Measurements from ENCODE around the gene TLK2.
"Not testable (repeated sequence)": the region's sequence is repeated elsewhere in the genome, so short reads cannot be mapped to it uniquely, and the experiment has no call there.

TLK2 gene

DNA sequence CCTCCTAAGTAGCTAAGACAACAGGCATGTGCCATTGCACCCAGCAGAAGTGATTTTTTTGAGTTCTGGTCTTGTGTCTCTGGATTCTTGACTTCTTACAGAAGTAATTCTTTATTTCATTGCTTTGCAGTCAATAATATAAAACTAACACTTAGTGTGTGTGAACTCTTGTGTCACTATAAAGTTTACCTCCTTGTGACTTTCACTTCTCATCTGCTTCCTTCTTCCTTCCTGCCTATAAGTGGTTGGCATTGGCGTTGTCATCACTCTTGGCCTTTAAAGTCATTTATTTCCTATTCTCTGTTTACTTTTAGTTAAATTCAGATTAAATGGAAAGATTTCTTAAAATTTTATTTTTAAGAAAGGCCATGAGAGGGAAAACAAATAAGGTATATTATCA, 12.4 kb downstream of the TLK2 start:
- DNase-seq, result not testable (repeated sequence)

GRCh38 chr17:62493049-62493655, 14.5 kb downstream of the TLK2 start:
- DNase-seq, result not testable (repeated sequence)

GRCh38 chr17:62494073-62494472, 15.4 kb downstream of the TLK2 start:
- DNase-seq, result not testable (repeated sequence)

DNA sequence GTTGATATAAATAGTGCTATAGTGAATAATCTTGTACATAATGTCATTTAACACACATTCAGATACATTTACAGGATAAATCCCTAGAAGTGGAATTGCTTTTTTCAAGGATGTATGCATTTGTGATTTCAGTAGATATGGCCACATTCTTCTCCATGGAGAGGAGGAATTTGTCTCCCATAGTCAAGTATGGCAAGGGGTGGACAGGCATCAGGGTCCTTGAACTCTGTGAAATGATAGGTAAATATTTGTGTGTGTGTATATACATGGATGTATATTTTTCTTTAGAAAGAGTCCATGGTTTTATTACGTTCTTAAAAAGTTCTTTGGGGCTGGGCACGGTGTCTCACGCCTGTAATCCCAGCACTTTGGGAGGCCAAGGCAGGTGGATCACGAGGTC, 17.7 kb downstream of the TLK2 start:
- DNase-seq, result not testable (repeated sequence)

DNA sequence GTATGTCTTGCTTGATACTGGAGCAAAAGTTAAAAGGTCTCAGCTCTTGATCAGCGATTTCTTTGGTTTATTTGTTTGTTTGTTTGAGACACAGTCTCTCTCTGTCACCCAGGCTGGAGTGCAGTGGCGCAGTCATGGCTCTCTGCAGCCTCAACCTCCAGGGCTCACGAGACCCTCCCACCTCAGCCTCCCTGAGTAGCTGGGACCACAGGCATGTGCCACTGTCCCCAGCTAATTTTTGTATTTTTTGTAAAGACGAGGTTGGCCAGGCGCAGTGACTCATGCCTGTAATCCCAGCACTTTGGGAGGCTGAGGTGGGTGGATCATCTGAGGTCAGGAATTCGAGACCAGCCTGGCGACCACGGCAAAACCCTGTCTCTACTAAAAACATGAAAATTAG, 20.2 kb downstream of the TLK2 start:
- not testable (repeated sequence) for DNase-seq

DNA sequence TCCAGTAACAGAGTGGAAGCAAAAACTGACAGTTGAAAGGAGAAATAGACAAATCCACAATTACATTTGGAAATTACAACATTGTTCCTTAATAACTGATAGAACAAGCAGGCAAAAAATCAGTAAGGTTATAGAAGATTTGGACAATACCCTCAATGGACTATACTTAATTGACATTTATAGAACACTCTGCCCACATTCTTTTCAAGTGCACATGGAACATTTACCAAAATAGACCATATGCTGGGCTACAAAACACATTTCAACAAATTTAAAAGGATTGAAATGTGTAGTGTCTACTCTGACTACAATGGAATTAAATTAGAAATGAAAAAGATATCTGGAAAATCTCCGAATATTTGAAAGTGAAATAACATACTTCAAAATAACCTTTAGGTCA, 21.8 kb downstream of the TLK2 start:
- not testable (repeated sequence) for DNase-seq

- DNase-seq, result not testable (repeated sequence)
Observed at GRCh38 chr17:62504857-62505256, 26.2 kb downstream of the TLK2 start.

DNA sequence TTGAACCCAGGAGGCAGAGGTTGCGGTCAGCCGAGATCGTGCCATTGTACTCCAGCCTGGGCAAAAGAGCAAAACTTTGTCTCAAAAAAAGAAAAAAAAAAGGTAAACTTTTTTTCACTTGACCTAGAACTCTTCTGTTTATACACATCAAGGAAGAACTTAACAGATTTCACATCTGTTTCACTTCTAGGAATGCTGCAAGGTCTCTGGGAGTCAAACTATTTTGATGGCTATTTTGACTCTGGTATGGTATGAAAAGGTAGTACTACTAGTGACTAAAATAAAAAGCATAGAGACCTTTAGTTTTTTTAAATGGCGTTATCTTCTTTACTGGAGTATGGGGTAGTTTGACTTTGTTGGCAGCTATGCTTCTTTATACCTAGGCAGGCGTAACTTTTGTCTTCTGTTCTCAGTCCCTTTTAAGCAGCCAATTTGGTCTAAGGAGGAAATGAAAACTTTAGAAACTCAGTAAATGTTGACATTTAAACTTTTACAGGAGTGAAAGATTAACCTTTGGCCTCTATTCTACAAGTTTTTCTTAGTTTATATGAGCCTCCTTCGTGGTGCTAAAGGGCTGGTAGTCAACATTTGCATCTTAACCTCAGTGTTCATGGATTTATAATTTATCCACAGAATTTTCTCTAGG, 28.7 kb downstream of the TLK2 start:
- not testable (repeated sequence) for DNase-seq

GRCh38 chr17:62510247-62510819, 31.7 kb downstream of the TLK2 start:
- DNase-seq, result not testable (repeated sequence)

- not testable (repeated sequence) for DNase-seq
Observed at GRCh38 chr17:62511014-62511413, 32.4 kb downstream of the TLK2 start.

GRCh38 chr17:62516376-62516775, 37.8 kb downstream of the TLK2 start:
- not testable (repeated sequence) for DNase-seq

- not testable (repeated sequence) for DNase-seq
Observed at GRCh38 chr17:62521295-62521694, 42.7 kb downstream of the TLK2 start.

DNA sequence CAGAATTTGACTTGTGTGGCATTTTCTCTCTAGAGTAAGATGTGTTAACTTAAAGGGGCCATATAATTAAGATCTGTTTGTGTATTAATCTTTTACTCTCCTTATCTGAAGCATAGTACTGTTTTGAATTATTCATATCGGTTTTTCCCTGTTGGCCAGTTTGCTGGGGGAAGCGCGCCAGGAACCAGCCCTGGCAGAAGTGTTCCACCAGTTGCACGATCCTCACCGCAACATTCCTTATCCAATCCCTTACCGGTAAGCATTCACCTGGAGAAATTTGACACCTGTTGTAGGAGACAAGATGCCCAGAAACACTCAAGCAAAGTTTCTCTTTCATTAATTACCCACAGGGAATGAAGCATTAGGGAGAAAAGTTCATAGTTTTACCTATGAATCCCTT, 45.5 kb downstream of the TLK2 start:
- DNase-seq, result not testable (repeated sequence)

DNA sequence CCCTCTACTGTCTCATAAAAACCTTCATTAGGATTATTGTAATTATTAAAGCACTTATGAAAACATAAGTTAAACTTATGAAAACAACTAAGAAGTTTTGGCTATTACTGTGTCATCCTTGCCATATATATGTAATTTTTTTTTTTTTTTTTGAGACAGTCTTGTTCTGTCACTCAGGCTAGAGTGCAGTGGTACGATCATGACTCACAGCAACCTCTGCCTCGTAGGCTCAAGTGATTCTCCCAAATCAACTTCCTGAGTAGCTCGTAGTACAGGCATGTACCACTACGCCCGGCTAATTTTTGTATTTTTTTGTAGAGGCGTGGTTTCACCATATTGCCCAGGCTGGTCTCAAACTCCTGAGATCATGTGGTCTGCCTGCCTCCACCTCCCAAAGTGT, 46.7 kb downstream of the TLK2 start:
- not testable (repeated sequence) for DNase-seq

DNA sequence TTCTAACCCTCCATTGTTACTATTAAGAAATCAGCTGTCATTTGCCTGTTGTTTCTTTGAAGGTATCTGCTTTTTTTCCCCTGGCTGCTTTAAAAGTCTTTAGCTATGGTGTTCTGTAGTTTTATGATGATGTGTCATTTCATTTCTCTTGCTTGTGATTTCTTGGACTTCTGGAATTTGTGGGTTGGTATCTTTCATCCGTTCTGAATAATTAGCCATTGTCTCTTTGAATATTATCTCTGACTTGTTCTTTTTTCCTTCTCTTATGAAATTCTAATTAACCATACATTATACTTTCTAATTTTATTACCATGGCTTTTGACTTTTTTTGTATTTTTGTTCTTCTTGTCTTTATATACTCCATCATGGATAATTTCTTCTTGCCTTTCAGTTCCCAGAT, 52.3 kb downstream of the TLK2 start:
- not testable (repeated sequence) for DNase-seq

GRCh38 chr17:62536557-62536956, 57.9 kb downstream of the TLK2 start:
- not testable (repeated sequence) for DNase-seq

DNA sequence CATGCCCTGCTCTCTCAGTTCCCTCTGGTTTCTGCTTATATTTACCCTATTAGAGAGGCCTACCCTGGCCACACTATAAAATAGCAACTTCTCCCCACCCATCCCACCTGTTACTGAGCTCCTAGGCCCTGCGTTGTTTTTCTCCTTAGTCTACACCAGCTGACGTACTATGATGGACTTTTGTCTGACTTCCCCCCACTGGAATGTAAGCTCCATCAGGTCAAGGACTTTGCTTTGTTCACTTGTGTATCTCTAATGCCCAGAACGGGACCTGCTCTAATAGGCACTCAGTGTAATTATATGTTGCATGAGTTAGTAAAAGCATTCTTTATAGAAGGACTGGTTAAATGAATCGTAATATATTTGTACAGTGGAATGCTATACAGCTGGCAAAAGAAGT, 62.4 kb downstream of the TLK2 start:
- not testable (repeated sequence) for DNase-seq

DNA sequence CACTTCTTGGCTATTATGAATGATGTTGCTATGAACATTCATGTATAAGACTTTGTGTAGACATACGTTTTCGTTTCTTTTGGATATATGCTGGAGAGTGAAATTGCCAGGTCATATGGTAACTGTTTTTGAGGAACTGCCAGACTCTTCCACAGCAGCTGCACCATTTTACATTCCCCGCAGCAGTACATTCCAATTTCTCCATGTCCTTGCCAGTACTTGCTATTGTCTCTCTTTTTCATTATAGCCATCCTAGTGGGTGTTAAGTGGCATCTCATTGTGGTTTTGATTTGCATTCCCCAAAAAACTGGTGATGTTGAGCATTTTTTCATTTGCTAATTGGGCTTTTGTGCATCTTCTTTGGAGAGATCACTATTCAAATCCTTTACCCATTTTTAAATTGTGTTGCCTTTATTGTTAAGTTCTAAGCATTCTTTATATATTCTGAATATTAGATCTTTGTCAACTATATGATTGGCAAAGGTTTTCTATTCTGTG, 64.7 kb downstream of the TLK2 start:
- not testable (repeated sequence) for DNase-seq

GRCh38 chr17:62546066-62546465, 67.4 kb downstream of the TLK2 start:
- not testable (repeated sequence) for DNase-seq

DNA sequence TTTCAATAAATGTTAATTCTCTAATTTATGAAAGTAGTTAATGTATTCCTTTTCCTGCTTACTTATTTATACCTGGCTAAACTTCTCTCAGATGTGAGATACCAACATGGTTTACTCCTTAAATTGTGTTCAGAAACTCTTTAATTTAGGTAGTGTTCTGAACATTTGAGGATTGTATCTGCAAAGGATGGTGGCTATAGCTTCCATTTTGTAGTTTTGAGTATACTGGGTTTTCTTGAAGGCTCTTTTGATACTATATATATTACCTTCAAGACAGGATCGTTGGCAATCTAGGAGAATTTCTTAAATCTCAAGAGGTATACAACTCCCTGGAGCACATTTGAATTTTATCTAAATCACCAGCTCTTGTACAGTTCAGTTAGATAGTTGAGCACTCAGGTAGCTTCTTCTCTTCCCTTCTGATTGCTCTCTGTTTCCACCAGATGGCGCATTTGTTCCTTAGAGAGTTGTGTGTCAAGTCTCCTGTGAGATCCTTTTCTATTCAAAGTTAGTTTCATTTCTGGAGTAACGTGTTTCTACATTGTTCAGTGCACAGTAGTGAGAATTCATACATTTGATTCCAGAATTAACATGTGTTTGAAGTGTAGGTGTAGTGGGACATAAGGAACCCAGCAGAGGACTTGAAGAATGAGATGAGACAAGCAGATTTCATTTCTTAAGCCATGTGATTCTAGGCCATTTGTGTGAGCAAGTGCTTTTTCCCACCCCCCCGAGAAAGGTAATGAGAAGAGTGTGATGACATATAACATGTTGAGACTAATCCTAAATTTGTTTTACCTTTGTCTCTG, 74.4 kb downstream of the TLK2 start:
- DNase-seq, result peak; percentile 20 to 39

DNA sequence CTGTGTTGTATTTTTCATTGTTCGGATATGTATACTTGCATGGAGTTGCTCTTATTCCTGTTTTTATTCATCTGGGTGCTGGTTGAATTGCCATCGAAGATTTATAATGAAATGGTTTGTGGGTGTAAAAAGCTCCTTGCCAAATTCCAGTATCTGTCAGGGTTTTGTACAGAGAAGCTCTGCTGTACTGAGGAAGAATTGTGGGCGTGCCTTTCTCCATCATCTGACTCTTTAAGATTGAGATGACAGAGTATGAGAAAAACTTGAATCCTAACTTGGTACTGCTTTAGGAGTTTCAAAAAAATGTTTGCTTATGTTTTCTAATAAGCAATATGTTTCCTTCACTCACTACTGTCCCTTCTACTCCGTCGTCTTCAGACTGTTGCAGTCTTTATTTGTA, 78.9 kb downstream of the TLK2 start:
- DNase-seq, result not testable (repeated sequence)

DNA sequence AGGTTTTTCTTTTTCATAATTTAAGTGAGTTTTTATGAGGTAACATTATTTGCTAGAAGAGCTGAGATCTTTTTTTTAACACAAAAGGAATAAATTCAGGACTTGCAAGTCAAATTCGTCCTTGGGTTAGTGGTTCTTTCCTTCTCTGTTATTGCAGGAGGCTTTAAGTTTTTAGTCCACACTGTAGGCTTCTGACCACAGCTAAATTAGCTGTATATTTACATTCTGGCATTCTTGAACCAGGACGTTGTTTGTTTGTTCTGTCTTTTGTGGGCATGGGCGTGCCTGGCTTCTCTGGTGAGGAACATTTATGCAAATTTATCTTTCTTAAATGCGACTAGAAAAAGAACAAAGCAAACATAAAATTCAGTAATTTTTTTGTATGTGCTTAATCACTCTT, 80.3 kb downstream of the TLK2 start:
- not testable (repeated sequence) for DNase-seq

DNA sequence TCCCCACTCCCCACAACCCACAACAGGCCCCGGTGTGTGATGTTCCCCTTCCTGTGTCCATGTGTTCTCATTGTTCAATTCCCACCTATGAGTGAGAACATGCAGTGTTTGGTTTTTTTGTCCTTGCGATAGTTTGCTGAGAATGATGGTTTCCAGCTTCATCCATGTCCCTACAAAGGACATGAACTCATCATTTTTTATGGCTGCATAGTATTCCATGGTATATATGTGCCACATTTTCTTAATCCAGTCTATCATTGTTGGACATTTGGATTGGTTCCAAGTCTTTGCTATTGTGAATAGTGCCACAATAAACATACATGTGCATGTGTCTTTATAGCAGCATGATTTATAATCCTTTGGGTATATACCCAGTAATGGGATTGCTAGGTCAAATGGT, 82.3 kb downstream of the TLK2 start:
- DNase-seq, result not testable (repeated sequence)
